Neural cell (in vitro differentiated cells): ENCODE results near the gene TRPM2. TPM values are rescaled to one million over a fixed set of nuclear protein-coding genes. Genes with fewer than 3 reads are reported as not detected.

ENCODE experiments used
- H2AFZ ChIP-seq: fragments of 200-600, 300-800 bp; sonication (generic), shearing (Covaris generic); 2 replicates; pipeline ENCODE4 v1.6.0; 2014; ENCODE audit warnings: low read depth, mild to moderate bottlenecking, antibody characterized with exemption, low read length, moderate library complexity
- H3F3A ChIP-seq: fragments of 200-600 bp; shearing (Covaris generic); 2 replicates; pipeline ENCODE4 v1.6.1; 2016; ENCODE audit warnings: mild to moderate bottlenecking, moderate library complexity, mixed read lengths, antibody characterized with exemption, low read length; ENCODE audit not compliant: insufficient read depth, poor library complexity, severe bottlenecking
- H3K27ac ChIP-seq: fragments of 200-600, 300-800 bp; sonication (generic), shearing (Covaris generic); 2 replicates; pipeline ENCODE4 v1.5.1; 2014; ENCODE audit warnings: mild to moderate bottlenecking, low read length, moderate library complexity
- H3K27me3 ChIP-seq: fragments of 300-800, 200-600 bp; sonication (generic), shearing (Covaris generic); 2 replicates; pipeline ENCODE4 v1.6.0; 2014; ENCODE audit warnings: mild to moderate bottlenecking, low read depth, low read length, moderate library complexity; ENCODE audit not compliant: insufficient read depth
- H3K36me3 ChIP-seq: fragments of 300-800, 200-600 bp; sonication (generic), shearing (Covaris generic); 2 replicates; pipeline ENCODE4 v1.5.1; 2014; ENCODE audit warnings: mild to moderate bottlenecking, antibody characterized with exemption, low read length, moderate library complexity; ENCODE audit not compliant: insufficient read depth
- H3K4me2 ChIP-seq: fragments of 300-800, 200-600 bp; sonication (generic), shearing (Covaris generic); 2 replicates; pipeline ENCODE4 v1.6.0; 2014; ENCODE audit warnings: mild to moderate bottlenecking, low read length
- H3K4me3 ChIP-seq: fragments of 300-800, 200-600 bp; sonication (generic), shearing (Covaris generic); 2 replicates; pipeline ENCODE4 v1.5.1; 2014; ENCODE audit warnings: mild to moderate bottlenecking, low read length, moderate library complexity
- H3K79me2 ChIP-seq: fragments of 200-600 bp; shearing (Covaris generic); replicated peaks from 2 replicates; pipeline ENCODE4 v1.6.0; 2014; ENCODE audit warnings: mild to moderate bottlenecking, low read length, moderate library complexity; ENCODE audit not compliant: insufficient read depth
- H3K9ac ChIP-seq: fragments of 300-800, 200-600 bp; sonication (generic), shearing (Covaris generic); 2 replicates; pipeline ENCODE4 v1.6.1; 2016; ENCODE audit warnings: mild to moderate bottlenecking, low read length, mixed read lengths
- H3K9me2 ChIP-seq: fragments of 200-600 bp; shearing (Covaris generic); 2 replicates; pipeline ENCODE4 v1.6.1; 2016; ENCODE audit warnings: mild to moderate bottlenecking, low read length, mixed read lengths; ENCODE audit not compliant: insufficient read depth
- H3K9me3 ChIP-seq: fragments of 200-600, 300-800 bp; sonication (generic), shearing (Covaris generic); 2 replicates; pipeline ENCODE4 v1.6.1; 2016; ENCODE audit warnings: mild to moderate bottlenecking, mixed run types, low read length, moderate library complexity, mixed read lengths
- H4K20me1 ChIP-seq: fragments of 200-600 bp; shearing (Covaris generic); 2 replicates; pipeline ENCODE4 v1.6.1; 2016; ENCODE audit warnings: mild to moderate bottlenecking, mixed run types; ENCODE audit not compliant: insufficient read depth
- CTCF ChIP-seq: fragments of 450-650 bp; IDR thresholded peaks from 2 replicates; pipeline ENCODE4 v1.5.1; 2014; ENCODE audit warnings: antibody characterized with exemption, mild to moderate bottlenecking, moderate library complexity; ENCODE audit not compliant: poor library complexity, severe bottlenecking
- EP300 ChIP-seq: fragments of 450-650 bp; conservative IDR thresholded peaks from 2 replicates; pipeline ENCODE4 v1.6.1; 2014; ENCODE audit warnings: antibody characterized with exemption, mild to moderate bottlenecking, moderate library complexity; ENCODE audit not compliant: poor library complexity, severe bottlenecking
- EZH2 ChIP-seq: fragments of 200-600, 300-800 bp; shearing (Covaris generic), sonication (generic); IDR thresholded peaks from 2 replicates; pipeline ENCODE4 v1.6.1; 2014; ENCODE audit warnings: antibody characterized with exemption, low read length, borderline replicate concordance, mild to moderate bottlenecking; ENCODE audit not compliant: insufficient read depth, poor library complexity, severe bottlenecking
- MXI1 ChIP-seq: fragments of 450-650 bp; conservative IDR thresholded peaks from 2 replicates; pipeline ENCODE4 v1.6.1; 2014; ENCODE audit warnings: antibody characterized with exemption, mild to moderate bottlenecking; ENCODE audit not compliant: poor library complexity, severe bottlenecking
- POLR2AphosphoS5 ChIP-seq: IDR thresholded peaks from 2 replicates; pipeline ENCODE4 v1.6.1; 2012
- RAD21 ChIP-seq: fragments of 450-650 bp; conservative IDR thresholded peaks from 2 replicates; pipeline ENCODE4 v1.6.1; 2014; ENCODE audit warnings: antibody characterized with exemption, mild to moderate bottlenecking, moderate library complexity
- SMC3 ChIP-seq: fragments of 450-650 bp; conservative IDR thresholded peaks from 2 replicates; pipeline ENCODE4 v1.6.1; 2014; ENCODE audit warnings: antibody characterized with exemption, mild to moderate bottlenecking, moderate library complexity; ENCODE audit not compliant: poor library complexity
- TAF1 ChIP-seq: IDR thresholded peaks from 2 replicates; pipeline ENCODE4 v1.6.1; 2012; ENCODE audit warnings: low read depth
- polyA plus RNA-seq: library from polyadenylated mRNA; depleted of rRNA; stranded (reverse); fragments of >200 nt; gene quantifications from 2 replicates; pipeline ENCODE4 v1.2.3, GENCODE V29; 2014
- TF ChIP-seq, protein P1 (sequence below): IDR thresholded peaks from 2 replicates; pipeline ENCODE4 v1.6.1; 2012; ENCODE audit warnings: borderline replicate concordance

TRPM2 gene
- polyA plus RNA-seq, 1 donor from 2014 or later, result 0.14 TPM

GRCh38 chr21:44312089-44312488, 41.3 kb upstream of the TRPM2 start:
- H3K4me2 ChIP-seq, result no peak overlapping the region
- no peak overlapping the region for H3K9ac ChIP-seq
- TF ChIP-seq, protein P1, sequence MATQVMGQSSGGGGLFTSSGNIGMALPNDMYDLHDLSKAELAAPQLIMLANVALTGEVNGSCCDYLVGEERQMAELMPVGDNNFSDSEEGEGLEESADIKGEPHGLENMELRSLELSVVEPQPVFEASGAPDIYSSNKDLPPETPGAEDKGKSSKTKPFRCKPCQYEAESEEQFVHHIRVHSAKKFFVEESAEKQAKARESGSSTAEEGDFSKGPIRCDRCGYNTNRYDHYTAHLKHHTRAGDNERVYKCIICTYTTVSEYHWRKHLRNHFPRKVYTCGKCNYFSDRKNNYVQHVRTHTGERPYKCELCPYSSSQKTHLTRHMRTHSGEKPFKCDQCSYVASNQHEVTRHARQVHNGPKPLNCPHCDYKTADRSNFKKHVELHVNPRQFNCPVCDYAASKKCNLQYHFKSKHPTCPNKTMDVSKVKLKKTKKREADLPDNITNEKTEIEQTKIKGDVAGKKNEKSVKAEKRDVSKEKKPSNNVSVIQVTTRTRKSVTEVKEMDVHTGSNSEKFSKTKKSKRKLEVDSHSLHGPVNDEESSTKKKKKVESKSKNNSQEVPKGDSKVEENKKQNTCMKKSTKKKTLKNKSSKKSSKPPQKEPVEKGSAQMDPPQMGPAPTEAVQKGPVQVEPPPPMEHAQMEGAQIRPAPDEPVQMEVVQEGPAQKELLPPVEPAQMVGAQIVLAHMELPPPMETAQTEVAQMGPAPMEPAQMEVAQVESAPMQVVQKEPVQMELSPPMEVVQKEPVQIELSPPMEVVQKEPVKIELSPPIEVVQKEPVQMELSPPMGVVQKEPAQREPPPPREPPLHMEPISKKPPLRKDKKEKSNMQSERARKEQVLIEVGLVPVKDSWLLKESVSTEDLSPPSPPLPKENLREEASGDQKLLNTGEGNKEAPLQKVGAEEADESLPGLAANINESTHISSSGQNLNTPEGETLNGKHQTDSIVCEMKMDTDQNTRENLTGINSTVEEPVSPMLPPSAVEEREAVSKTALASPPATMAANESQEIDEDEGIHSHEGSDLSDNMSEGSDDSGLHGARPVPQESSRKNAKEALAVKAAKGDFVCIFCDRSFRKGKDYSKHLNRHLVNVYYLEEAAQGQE, result no peak
- TF ChIP-seq POLR2AphosphoS5 (no peak), CTCF (no peak), EZH2 (no peak), EP300 (no peak), RAD21 (no peak), TAF1 (no peak), SMC3 (no peak), MXI1 (no peak)
- H3F3A ChIP-seq, result no peaks in the 10 kb centered on the region
- H3K9me3 ChIP-seq, result no peaks in the 10 kb centered on the region
- H3K4me3 ChIP-seq, result no peak overlapping the region
- no peak overlapping the region for H3K27ac ChIP-seq
- no peaks in the 10 kb centered on the region for H3K79me2 ChIP-seq
- no peaks in the 10 kb centered on the region for H3K9me2 ChIP-seq
- no peak overlapping the region for H2AFZ ChIP-seq
- no peaks in the 10 kb centered on the region for H4K20me1 ChIP-seq
- no peaks in the 10 kb centered on the region for H3K27me3 ChIP-seq
- no peaks in the 10 kb centered on the region for H3K36me3 ChIP-seq

DNA sequence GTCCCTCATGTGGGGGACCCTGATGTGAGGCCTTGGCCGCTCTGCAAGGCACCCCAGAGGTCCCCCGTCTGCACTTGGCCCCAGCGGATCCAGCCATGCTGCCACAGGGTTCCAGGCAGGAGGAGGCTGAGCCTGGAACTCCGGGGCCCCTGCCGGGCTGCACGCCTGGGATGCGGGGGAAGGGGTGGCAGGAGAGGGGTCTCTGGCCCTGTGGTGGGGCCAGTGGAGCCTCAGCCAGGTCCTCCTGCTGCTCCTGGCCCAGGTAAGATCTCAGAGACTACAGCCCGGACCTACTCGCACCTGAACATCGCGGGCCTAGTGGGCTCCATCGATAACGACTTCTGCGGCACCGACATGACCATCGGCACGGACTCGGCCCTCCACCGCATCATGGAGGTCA, 40.7 kb upstream of the TRPM2 start:
- Histone ChIP-seq H3K27ac (no peak overlapping the region), H2AFZ (no peak overlapping the region)

More for the DNA sequence above, 40.7 kb upstream of the TRPM2 start:
- Histone ChIP-seq H3K27me3 (no peaks in the 10 kb centered on the region), H3K4me3 (no peak overlapping the region), H3K9ac (no peak overlapping the region), H3F3A (no peaks in the 10 kb centered on the region), H3K36me3 (no peaks in the 10 kb centered on the region), H4K20me1 (no peaks in the 10 kb centered on the region), H3K79me2 (no peaks in the 10 kb centered on the region), H3K9me2 (no peaks in the 10 kb centered on the region), H3K4me2 (no peak overlapping the region), H3K9me3 (no peaks in the 10 kb centered on the region)
- no peak for TF ChIP-seq TAF1
- TF ChIP-seq CTCF, result no peak
- TF ChIP-seq EP300, result no peak
- TF ChIP-seq MXI1, result no peak
- TF ChIP-seq, protein P1, result no peak
- TF ChIP-seq POLR2AphosphoS5, result no peak
- TF ChIP-seq EZH2, result no peak
- TF ChIP-seq RAD21, result no peak
- TF ChIP-seq SMC3, result no peak
